DLD1 (cell line): ENCODE measurements around the gene TCP10L.
"Not testable (repeated sequence)": the region's sequence is repeated elsewhere in the genome, so short reads cannot be mapped to it uniquely, and the experiment has no call there.

Experiments
- in situ Hi-C: cut with HindIII; loops from 2 replicates; pipeline ENCODE4 v1.10.0; 2017; ENCODE audit warnings: low sequenced_read_pairs

TCP10L gene

GRCh38 chr21:32585042-32585710 lies at the start of gene TCP10L:
Gene TCP10L, minus strand, starts transcription at chr21:32585523. Its CDS starts 1,219 bp downstream, at chr21:32584304.
- in situ Hi-C loops = no loop called here

GRCh38 chr21:32626621-32627196 lies 41.4 kb upstream of the TCP10L start:
- in situ Hi-C loops = no loop called here

DNA sequence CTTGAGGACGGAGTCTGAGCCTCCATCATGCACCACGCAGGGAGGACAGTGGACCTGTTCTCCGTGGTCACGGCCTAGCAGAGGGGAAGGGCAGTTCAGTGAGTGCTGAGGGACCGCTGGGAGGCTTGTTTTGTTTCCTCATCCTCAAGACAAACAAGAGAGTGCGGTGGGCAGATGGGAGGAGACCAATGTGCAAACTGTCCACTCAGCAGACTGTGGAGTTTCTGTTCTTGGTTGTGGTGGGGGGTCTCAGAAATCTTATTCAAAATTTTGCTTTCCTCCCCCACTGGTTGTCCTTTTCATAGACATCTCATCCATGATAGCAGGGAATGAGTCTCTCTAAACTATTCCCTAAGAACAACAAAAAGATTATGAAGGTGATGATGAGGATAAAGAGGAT lies 32.9 kb upstream of the TCP10L start:
- in situ Hi-C loops = not testable (repeated sequence)

DNA sequence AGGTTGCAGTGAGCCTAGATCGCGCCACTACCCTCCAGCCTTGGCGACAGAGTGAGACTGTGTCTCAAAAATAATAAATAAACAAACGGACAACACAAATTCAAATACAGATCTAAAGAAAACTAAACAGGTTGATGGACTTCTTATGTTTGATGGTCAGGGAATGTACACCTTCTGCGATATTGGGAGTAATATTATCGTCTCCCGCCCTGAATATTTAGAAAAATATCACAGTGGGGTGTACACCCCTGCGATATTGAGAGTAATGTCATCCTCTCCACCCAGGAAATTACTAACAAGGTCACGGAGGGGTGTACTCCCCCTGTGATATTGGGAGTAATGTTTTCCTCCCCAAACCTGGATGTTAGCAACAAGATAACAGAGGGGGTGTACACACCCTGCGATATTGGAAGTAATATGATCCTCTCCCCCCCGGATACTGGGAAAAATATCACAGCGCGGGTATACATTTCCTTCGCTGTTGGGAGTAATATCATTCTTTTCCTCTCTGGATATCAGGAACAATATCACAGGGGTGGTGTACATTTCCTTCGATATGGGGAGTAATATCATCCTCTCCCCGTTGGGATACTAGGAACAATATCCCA lies 28.2 kb upstream of the TCP10L start:
- in situ Hi-C loops = no loop called here

- in situ Hi-C loops = no loop called here
These were observed 27.6 kb upstream of the TCP10L start for GRCh38 chr21:32612999-32613337.

DNA sequence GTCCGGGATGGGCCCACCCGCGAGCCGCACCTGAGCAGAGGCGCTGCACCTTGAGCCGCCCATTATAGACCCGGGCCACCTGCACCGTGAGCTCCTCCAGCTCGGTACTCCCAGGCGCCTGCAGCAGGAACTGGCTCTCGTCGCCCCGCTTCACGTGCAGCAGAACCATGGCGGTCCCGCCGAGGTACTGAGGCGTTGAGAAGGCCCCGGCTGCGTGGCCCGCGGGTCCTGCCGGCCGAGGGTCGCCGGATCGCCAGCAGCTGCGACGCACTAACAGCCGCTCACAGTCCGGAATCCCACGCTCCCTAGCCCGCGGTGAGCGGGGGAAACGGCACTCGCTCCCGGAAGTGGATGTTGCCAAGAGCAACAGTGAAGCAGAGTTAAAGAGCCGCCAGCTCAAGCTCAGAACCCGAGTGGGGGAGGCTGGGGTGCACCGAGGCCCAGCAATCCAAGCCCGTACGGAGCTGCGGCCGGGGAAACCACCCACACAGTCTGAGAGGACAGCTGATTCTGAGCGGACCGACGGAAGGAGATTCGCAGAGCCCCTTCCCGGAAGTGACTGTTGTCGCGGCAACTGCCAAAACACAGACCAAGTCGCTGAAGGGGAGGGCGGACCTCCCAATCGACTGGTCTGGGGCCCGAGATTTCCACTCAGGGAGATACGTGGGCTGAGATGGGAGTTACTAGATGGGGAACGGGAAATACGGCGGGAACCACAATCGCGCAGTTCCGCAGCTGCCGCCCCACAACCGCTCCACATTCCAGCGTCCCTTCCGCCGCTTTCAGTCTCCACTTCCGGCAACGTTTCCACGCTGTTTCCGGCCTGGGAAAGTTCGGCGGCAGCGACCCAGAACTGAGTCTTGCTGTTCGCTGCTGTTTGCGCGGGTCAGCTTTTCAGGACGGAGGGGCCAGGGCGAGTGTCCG lies 27.0 kb upstream of the TCP10L start, which contains the start of gene CFAP298:
Gene CFAP298 (minus strand): TSS at position 303 of the 924 bp plus-strand sequence. CDS start 134 bp downstream, at position 169.
- in situ Hi-C loops = no loop called here

GRCh38 chr21:32611471-32611997 lies 26.2 kb upstream of the TCP10L start:
- in situ Hi-C loops = no loop called here

DNA sequence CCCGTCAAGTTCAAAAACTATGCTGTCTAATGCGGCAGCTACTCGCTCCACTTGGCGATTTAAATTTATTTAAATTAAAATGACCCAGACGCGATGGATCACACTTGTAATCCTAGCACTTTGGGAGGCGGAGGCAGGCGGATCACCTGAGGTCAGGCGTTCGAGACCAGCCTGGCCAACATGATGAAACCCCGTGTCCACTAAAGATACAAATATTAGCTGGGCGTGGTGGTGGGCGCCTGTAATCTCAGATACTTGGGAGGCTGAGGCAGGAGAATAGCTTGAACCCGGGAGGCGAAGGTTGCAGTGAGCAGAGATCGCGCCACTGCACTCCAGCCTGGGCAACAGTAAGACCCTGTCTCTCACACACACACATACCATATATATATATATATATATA lies 25.6 kb upstream of the TCP10L start:
- in situ Hi-C loops = not testable (repeated sequence)

- in situ Hi-C loops = loop anchor here (10.0 kb wide), 1 partner anchor 204 kb away; no protein-coding TSS in a partner anchor
These were observed 23.5 kb upstream of the TCP10L start for GRCh38 chr21:32608851-32609250.

GRCh38 chr21:32605469-32605868 lies 20.1 kb upstream of the TCP10L start:
- in situ Hi-C loops = loop anchor here (10.0 kb wide), 1 partner anchor 201 kb away; no protein-coding TSS in a partner anchor

- in situ Hi-C loops = loop anchor here (10.0 kb wide), 1 partner anchor 200 kb away; no protein-coding TSS in a partner anchor
These were observed 19.1 kb upstream of the TCP10L start for GRCh38 chr21:32604464-32604863.

- in situ Hi-C loops = loop anchor here (10.0 kb wide), 1 partner anchor 198 kb away; no protein-coding TSS in a partner anchor
These were observed 17.8 kb upstream of the TCP10L start for GRCh38 chr21:32603131-32603530.

- in situ Hi-C loops = loop anchor here (10.0 kb wide), 1 partner anchor 197 kb away; no protein-coding TSS in a partner anchor
These were observed 16.8 kb upstream of the TCP10L start for GRCh38 chr21:32602099-32602498.

DNA sequence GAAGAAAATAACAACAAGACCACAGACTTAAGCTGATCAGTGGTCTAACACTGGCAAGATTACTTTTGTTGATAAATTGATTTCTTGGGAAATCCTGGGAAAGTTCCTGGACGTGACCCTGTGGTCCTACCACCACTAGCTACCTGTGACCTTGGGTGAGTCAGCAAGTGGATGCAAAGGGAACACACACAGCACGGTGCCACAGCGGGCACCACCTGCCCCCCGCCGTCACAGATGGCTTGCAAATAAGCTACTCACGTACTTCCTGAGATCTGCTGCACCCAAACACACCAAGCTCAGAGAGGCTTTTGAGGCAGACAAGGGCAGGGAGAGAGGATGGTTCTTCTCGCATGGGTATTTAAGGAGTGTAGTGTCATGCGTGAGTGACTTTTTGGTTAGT lies 14.2 kb upstream of the TCP10L start:
- in situ Hi-C loops = no loop called here

DNA sequence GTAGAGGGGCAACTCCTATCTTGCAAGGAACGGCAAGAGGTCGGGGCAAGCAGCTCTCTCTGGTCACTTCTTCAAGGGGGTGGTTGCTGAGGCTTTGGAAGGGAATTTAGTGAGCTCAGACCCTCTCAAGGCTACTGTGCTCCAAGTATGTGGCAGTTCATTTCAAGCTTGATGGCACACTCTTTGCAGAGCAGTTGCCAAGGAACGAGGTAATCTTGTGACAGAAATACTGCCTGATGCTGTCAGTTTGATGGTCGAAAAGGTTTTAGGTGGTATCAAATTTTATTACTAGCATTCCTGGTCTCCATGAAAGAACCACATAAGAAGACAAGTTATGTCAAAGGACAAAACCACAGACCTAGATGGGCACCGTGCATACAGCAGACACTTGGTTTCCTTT lies 13.8 kb upstream of the TCP10L start:
- in situ Hi-C loops = no loop called here

GRCh38 chr21:32597205-32597604 lies 11.9 kb upstream of the TCP10L start:
- in situ Hi-C loops = no loop called here

GRCh38 chr21:32595431-32595830 lies 10.1 kb upstream of the TCP10L start:
- in situ Hi-C loops = no loop called here

- in situ Hi-C loops = no loop called here
These were observed 8.4 kb upstream of the TCP10L start for GRCh38 chr21:32593690-32594089.

- in situ Hi-C loops = no loop called here
These were observed 7.7 kb upstream of the TCP10L start for GRCh38 chr21:32592929-32593502.

- in situ Hi-C loops = no loop called here
These were observed 4.8 kb upstream of the TCP10L start for GRCh38 chr21:32590130-32590529.
